ENCODE data around the gene BTRC. TPM values are rescaled to one million over a fixed set of nuclear protein-coding genes. Genes with fewer than 3 reads are reported as not detected.
A peak's percentile ranks its signal among the peaks of the same experiment; 100 is the strongest.

Gene BTRC
- total RNA-seq, 1 experiment from 2014 or later, result 10.7 TPM

GRCh38 chr10:101567165-101568006 lies 213.4 kb downstream of the BTRC start:
- no peak for DNase-seq (ENCODE audit: low spot score)

GRCh38 chr10:101568054-101568745 lies 214.2 kb downstream of the BTRC start:
- no peak for DNase-seq (ENCODE audit: low spot score)

- no peak for DNase-seq (ENCODE audit: low spot score)
Measured at GRCh38 chr10:101569323-101569621, 215.3 kb downstream of the BTRC start.

- peak; percentile 70 for DNase-seq (ENCODE audit: low spot score)
Measured at GRCh38 chr10:101569622-101570427, 215.9 kb downstream of the BTRC start.

GRCh38 chr10:101570428-101571270 lies 216.7 kb downstream of the BTRC start:
- DNase-seq (ENCODE audit: low spot score), result peak; percentile 13

- no peak for DNase-seq (ENCODE audit: low spot score)
Measured at GRCh38 chr10:101571271-101571925, 217.4 kb downstream of the BTRC start.

GRCh38 chr10:101572126-101572525 lies 218.2 kb downstream of the BTRC start:
- no peak for DNase-seq (ENCODE audit: low spot score)

GRCh38 chr10:101572785-101573184 lies 218.8 kb downstream of the BTRC start:
- no peak for DNase-seq (ENCODE audit: low spot score)

GRCh38 chr10:101573885-101574753 lies 220.2 kb downstream of the BTRC start:
- DNase-seq (ENCODE audit: low spot score), result no peak

- no peak for DNase-seq (ENCODE audit: low spot score)
Measured at GRCh38 chr10:101575091-101575490, 221.1 kb downstream of the BTRC start.

GRCh38 chr10:101575580-101576210 lies 221.7 kb downstream of the BTRC start:
- DNase-seq (ENCODE audit: low spot score), result no peak

- peak; percentile 33 for DNase-seq (ENCODE audit: low spot score)
Measured at GRCh38 chr10:101576211-101576863, 222.4 kb downstream of the BTRC start.

- DNase-seq (ENCODE audit: low spot score), result no peak
Measured at GRCh38 chr10:101577121-101577871, 223.3 kb downstream of the BTRC start.

GRCh38 chr10:101578192-101578591 lies 224.2 kb downstream of the BTRC start:
- DNase-seq (ENCODE audit: low spot score), result no peak

GRCh38 chr10:101578803-101579515 lies 225.0 kb downstream of the BTRC start:
- DNase-seq (ENCODE audit: low spot score), result no peak

GRCh38 chr10:101579516-101579870 lies 225.5 kb downstream of the BTRC start:
- no peak for DNase-seq (ENCODE audit: low spot score)
